CD4-positive, alpha-beta T cell treated with Interferon alpha-2 for 1 hour (primary cell): ENCODE data around the gene PLXNA2.
A peak's percentile ranks its signal among the peaks of the same experiment; 100 is the strongest.

Experiments
- DNase-seq, 2 donors: peaks; one replicate each; pipeline ENCODE4 v3.0.0-alpha.2; 2020 to 2022

Gene PLXNA2

GRCh38 chr1:208085655-208086515 is 158.3 kb downstream of the PLXNA2 start:
- DNase-seq = no peak

- DNase-seq = no peak
Measured at GRCh38 chr1:208084764-208085163, 159.4 kb downstream of the PLXNA2 start.

GRCh38 chr1:208084220-208084619 is 160.0 kb downstream of the PLXNA2 start:
- DNase-seq = no peak

- DNase-seq = no peak
Measured at GRCh38 chr1:208083715-208084085, 160.5 kb downstream of the PLXNA2 start.

GRCh38 chr1:208083016-208083714 is 161.0 kb downstream of the PLXNA2 start:
- no peak for DNase-seq

- no peak for DNase-seq
Measured at GRCh38 chr1:208081972-208082371, 162.2 kb downstream of the PLXNA2 start.

GRCh38 chr1:208080396-208081286 is 163.5 kb downstream of the PLXNA2 start:
- DNase-seq = no peak

- DNase-seq = no peak
Measured at GRCh38 chr1:208079161-208079560, 165.0 kb downstream of the PLXNA2 start.

GRCh38 chr1:208078752-208079151 is 165.4 kb downstream of the PLXNA2 start:
- DNase-seq = no peak

GRCh38 chr1:208077232-208078075 is 166.7 kb downstream of the PLXNA2 start:
- no peak for DNase-seq

- DNase-seq = no peak
Measured at GRCh38 chr1:208074353-208074752, 169.8 kb downstream of the PLXNA2 start.

- DNase-seq = no peak
Measured at GRCh38 chr1:208071435-208072031, 172.7 kb downstream of the PLXNA2 start.

- DNase-seq = no peak
Measured at GRCh38 chr1:208069908-208070307, 174.3 kb downstream of the PLXNA2 start.

- DNase-seq = no peak
Measured at GRCh38 chr1:208069317-208069716, 174.9 kb downstream of the PLXNA2 start.

GRCh38 chr1:208068908-208069307 is 175.3 kb downstream of the PLXNA2 start:
- DNase-seq = no peak

- DNase-seq = no peak
Measured at GRCh38 chr1:208068407-208068806, 175.8 kb downstream of the PLXNA2 start.

- no peak for DNase-seq
Measured at GRCh38 chr1:208066583-208066982, 177.6 kb downstream of the PLXNA2 start.

GRCh38 chr1:208065862-208066261 is 178.3 kb downstream of the PLXNA2 start:
- DNase-seq = peak in 1 of 2 donors; percentile 25

- no peak for DNase-seq
Measured at GRCh38 chr1:208061632-208062031, 182.6 kb downstream of the PLXNA2 start.

GRCh38 chr1:208061118-208061517 is 183.1 kb downstream of the PLXNA2 start:
- no peak for DNase-seq

GRCh38 chr1:208060215-208060869 is 183.8 kb downstream of the PLXNA2 start:
- no peak for DNase-seq
